ENCODE measurements around the gene RNF111. TPM values are rescaled to one million over a fixed set of nuclear protein-coding genes. Genes with fewer than 3 reads are reported as not detected.
"Not testable (repeated sequence)": the region's sequence is repeated elsewhere in the genome, so short reads cannot be mapped to it uniquely, and the experiment has no call there.

The RNF111 gene
- total and polyA plus RNA-seq, 7 donors: 7.6 to 28.6 (median 15.0) TPM

GRCh38 chr15:58999694-59000093, 12.2 kb downstream of the RNF111 start:
- Histone ChIP-seq H3K4me3 (no peak overlapping the region), H3K27me3 (no peaks in the 10 kb centered on the region), H3K27ac (no peak overlapping the region), H3K9me3 (no peaks in the 10 kb centered on the region), H3K36me3 (no peaks in the 10 kb centered on the region), H3K4me1 (peaks cover 0 to 5% (median 1%) of the 10 kb centered on the region in 4 donors)
- intact Hi-C loops (cut with DNase I): no loop called here
- DNase-seq: no peak
- no peak for TF ChIP-seq POLR2AphosphoS5 (IDR thresholded peaks at IDR 0.05)
- TF ChIP-seq EP300 (IDR thresholded peaks at IDR 0.05): no peak
- TF ChIP-seq CTCF (IDR thresholded peaks at IDR 0.05): no peak
- no peak for TF ChIP-seq POLR2A (IDR thresholded peaks at IDR 0.05)
- WGBS, 2 donors: 92 to 96% methylated on average over 2 of the region's 2 CpGs

DNA sequence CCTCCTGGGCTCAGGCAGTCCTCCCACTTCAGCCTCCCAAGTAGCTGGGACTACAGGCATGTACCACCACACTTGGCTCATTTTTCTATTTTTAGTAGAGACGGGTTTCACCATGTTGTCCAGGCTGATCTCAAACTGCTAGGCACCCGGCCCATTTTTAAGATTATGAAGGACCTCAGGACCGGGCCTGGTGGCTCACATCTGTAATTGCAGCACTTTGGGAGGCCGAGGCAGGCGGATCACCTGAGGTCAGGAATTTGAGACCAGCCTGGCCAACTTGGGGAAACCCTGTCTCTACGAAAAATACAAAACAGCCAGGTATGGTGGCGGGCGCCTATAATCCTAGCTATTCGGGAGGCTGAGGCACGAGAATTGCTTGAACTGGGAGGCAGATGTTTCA, 12.8 kb downstream of the RNF111 start:
- intact Hi-C loops (cut with DNase I); H3K4me3 ChIP-seq; H3K4me1 ChIP-seq; DNase-seq; H3K36me3 ChIP-seq; H3K27me3 ChIP-seq; H3K9me3 ChIP-seq; H3K27ac ChIP-seq: not testable (repeated sequence)
- WGBS, 2 donors: 98 to 99% methylated on average over 10 of the region's 10 CpGs

- intact Hi-C loops (cut with DNase I): no loop called here
Observed at GRCh38 chr15:59001946-59002345, 14.5 kb downstream of the RNF111 start.

DNA sequence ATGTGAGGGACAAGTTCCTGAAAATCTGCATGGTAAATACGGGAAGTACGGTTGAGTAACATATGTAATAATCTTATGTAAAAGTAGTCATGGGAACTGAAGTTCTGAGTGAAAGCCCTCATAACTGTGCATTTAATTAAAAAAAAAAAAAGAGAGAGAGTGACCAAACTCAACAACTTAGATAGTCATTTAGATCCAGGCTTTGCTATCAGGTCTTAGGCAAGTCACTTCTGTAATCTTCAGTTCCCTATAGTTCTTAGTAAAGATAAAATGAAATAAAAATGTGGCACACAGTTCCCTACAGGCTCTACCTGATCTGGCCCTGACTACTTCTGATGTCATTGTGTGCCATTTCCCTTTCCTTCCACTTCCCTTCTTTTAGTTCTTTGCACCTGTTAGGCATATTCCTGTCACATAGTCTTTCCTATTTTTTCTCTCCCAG, 15.0 kb downstream of the RNF111 start:
- H3K36me3 ChIP-seq: no peaks in the 10 kb centered on the region
- WGBS, 2 donors: 64 to 88% methylated on average over 2 of the region's 2 CpGs
- no peak for TF ChIP-seq POLR2AphosphoS5 (IDR thresholded peaks at IDR 0.05)
- no peak for TF ChIP-seq EP300 (IDR thresholded peaks at IDR 0.05)
- no peak for TF ChIP-seq POLR2A (IDR thresholded peaks at IDR 0.05)
- TF ChIP-seq CTCF (IDR thresholded peaks at IDR 0.05): no peak
- no peaks in the 10 kb centered on the region for H3K9me3 ChIP-seq
- no peaks in the 10 kb centered on the region for H3K4me1 ChIP-seq
- no peak overlapping the region for H3K27ac ChIP-seq
- no peak overlapping the region for H3K4me3 ChIP-seq
- no peak for DNase-seq
- no peaks in the 10 kb centered on the region for H3K27me3 ChIP-seq
- intact Hi-C loops (cut with DNase I): no loop called here

More at GRCh38 chr15:59001946-59002345, 14.5 kb downstream of the RNF111 start:
- H3K9me3 ChIP-seq: no peaks in the 10 kb centered on the region
- H3K27ac ChIP-seq: no peak overlapping the region
- H3K4me1 ChIP-seq: no peaks in the 10 kb centered on the region
- 95% methylated on average over 5 of the region's 5 CpGs for WGBS, 2 donors
- no peak overlapping the region for H3K4me3 ChIP-seq
- no peaks in the 10 kb centered on the region for H3K27me3 ChIP-seq
- DNase-seq: no peak
- H3K36me3 ChIP-seq: no peaks in the 10 kb centered on the region
- TF ChIP-seq POLR2AphosphoS5 (IDR thresholded peaks at IDR 0.05) (no peak), CTCF (IDR thresholded peaks at IDR 0.05) (no peak), EP300 (IDR thresholded peaks at IDR 0.05) (no peak), POLR2A (IDR thresholded peaks at IDR 0.05) (no peak)

- Histone ChIP-seq H3K27ac (no peak overlapping the region), H3K9me3 (no peaks in the 10 kb centered on the region), H3K4me1 (no peaks in the 10 kb centered on the region), H3K36me3 (no peaks in the 10 kb centered on the region), H3K27me3 (no peaks in the 10 kb centered on the region), H3K4me3 (no peak overlapping the region)
- intact Hi-C loops (cut with DNase I): no loop called here
- no peak for DNase-seq
- TF ChIP-seq EP300 (IDR thresholded peaks at IDR 0.05): no peak
- TF ChIP-seq POLR2A (IDR thresholded peaks at IDR 0.05): no peak
- TF ChIP-seq CTCF (IDR thresholded peaks at IDR 0.05): no peak
- TF ChIP-seq POLR2AphosphoS5 (IDR thresholded peaks at IDR 0.05): no peak
- WGBS, 2 donors: 90 to 94% methylated on average over 5 of the region's 5 CpGs
Observed at GRCh38 chr15:59005579-59005978, 18.1 kb downstream of the RNF111 start.
